NB4 (cell line): ENCODE measurements around the gene SNX17.

Source experiments
- DNase-seq: peaks from one replicate; pipeline ENCODE4 v3.0.0; 2010; ENCODE audit warnings: low read depth
- H3K4me3 ChIP-seq: one replicate; pipeline ENCODE4 v1.5.1; 2011; ENCODE audit warnings: mild to moderate bottlenecking, low read depth, low read length, moderate library complexity
- CTCF ChIP-seq: IDR thresholded peaks from one replicate; pipeline ENCODE4 v1.5.1; 2012; ENCODE audit warnings: low read depth, low read length
- MAX ChIP-seq: IDR thresholded peaks from 2 replicates; pipeline ENCODE4 v1.6.1; 2011; ENCODE audit warnings: low read depth, low read length
- MYC ChIP-seq: IDR thresholded peaks from 2 replicates; pipeline ENCODE4 v1.6.1; 2011; ENCODE audit warnings: low read depth, low read length
- POLR2A ChIP-seq: IDR thresholded peaks from 2 replicates; pipeline ENCODE4 v1.6.1; 2011; ENCODE audit warnings: mild to moderate bottlenecking; ENCODE audit not compliant: insufficient read length; ENCODE audit errors: extremely low read depth

The SNX17 gene

GRCh38 chr2:27370026-27370815 is at the start of gene SNX17, which contains the start of gene EIF2B4:
SNX17 (plus strand) TSS chr2:27370616; CDS start chr2:27370744, 128 bp downstream.
EIF2B4 (minus strand) TSS chr2:27370338; CDS start chr2:27370314, 24 bp downstream.
- TF ChIP-seq POLR2A (peak; percentile 58), MYC (peak; percentile 96), MAX (peak; percentile 89), CTCF (peak; percentile 70)
- peak within 1 kb of the TSS; percentile 93 for H3K4me3 ChIP-seq
- peak; percentile 100 for DNase-seq

- peak; percentile 69 for DNase-seq
- no peak for TF ChIP-seq MYC
- no peak for TF ChIP-seq CTCF
- no peak for TF ChIP-seq MAX
- TF ChIP-seq POLR2A, result no peak
- no peak overlapping the region for H3K4me3 ChIP-seq
These were observed 49.4 kb upstream of the SNX17 start for GRCh38 chr2:27320958-27321543.

- H3K4me3 ChIP-seq, result peak overlapping the region; percentile 97
- peak; percentile 62 for DNase-seq
- no peak for TF ChIP-seq MYC
- no peak for TF ChIP-seq CTCF
- no peak for TF ChIP-seq POLR2A
- TF ChIP-seq MAX, result no peak
These were observed 48.1 kb upstream of the SNX17 start for GRCh38 chr2:27322301-27322765.

- peak; percentile 96 for TF ChIP-seq MAX
- TF ChIP-seq CTCF, result no peak
- peak; percentile 79 for TF ChIP-seq POLR2A
- peak; percentile 91 for TF ChIP-seq MYC
- peak; percentile 94 for DNase-seq
- peak within 1 kb of the TSS; percentile 97 for H3K4me3 ChIP-seq
These were observed 47.4 kb upstream of the SNX17 start, which contains the start of gene MPV17 for GRCh38 chr2:27322766-27323595. MPV17 (minus strand) TSS chr2:27323097; CDS start chr2:27322517, 580 bp downstream.

GRCh38 chr2:27323596-27324285 is 46.7 kb upstream of the SNX17 start:
- H3K4me3 ChIP-seq, result peak overlapping the region; percentile 97
- TF ChIP-seq POLR2A (no peak), MYC (no peak), MAX (no peak), CTCF (no peak)
- DNase-seq, result no peak
